Fibroblast of skin of scalp (primary cell): Measurements from ENCODE around the gene E2F4.
A peak's percentile ranks its signal among the peaks of the same experiment; 100 is the strongest.

Experiments
- DNase-seq: peaks from one replicate; pipeline ENCODE4 v3.0.0-alpha.2; 2013

Gene E2F4

GRCh38 chr16:67210069-67210937, 18.3 kb downstream of the E2F4 start:
- DNase-seq = no peak

GRCh38 chr16:67211674-67212073, 19.7 kb downstream of the E2F4 start:
- DNase-seq = no peak

GRCh38 chr16:67212766-67213165, 20.8 kb downstream of the E2F4 start:
- no peak for DNase-seq

- DNase-seq = no peak
Measured at GRCh38 chr16:67213197-67214019, 21.5 kb downstream of the E2F4 start.

GRCh38 chr16:67215706-67216105, 23.8 kb downstream of the E2F4 start:
- no peak for DNase-seq

- no peak for DNase-seq
Measured at GRCh38 chr16:67216612-67217490, 24.9 kb downstream of the E2F4 start.

- no peak for DNase-seq
Measured at GRCh38 chr16:67223992-67224391, 32.0 kb downstream of the E2F4 start.

GRCh38 chr16:67226295-67226803, 34.4 kb downstream of the E2F4 start:
- DNase-seq = no peak

- DNase-seq = peak; percentile 99
Measured at GRCh38 chr16:67226804-67227566, 35.0 kb downstream of the E2F4 start, which contains the start of gene TMEM208. TSS of gene TMEM208 (plus strand) at chr16:67227130. CDS start at chr16:67227219, 89 bp downstream.

GRCh38 chr16:67227567-67227921, 35.6 kb downstream of the E2F4 start:
- DNase-seq = no peak

GRCh38 chr16:67228034-67228785, 36.3 kb downstream of the E2F4 start:
- DNase-seq = no peak

- no peak for DNase-seq
Measured at GRCh38 chr16:67228905-67229304, 37.0 kb downstream of the E2F4 start.

- no peak for DNase-seq
Measured at GRCh38 chr16:67229906-67230808, 38.2 kb downstream of the E2F4 start.

- no peak for DNase-seq
Measured at GRCh38 chr16:67230809-67231660, 39.1 kb downstream of the E2F4 start.

- no peak for DNase-seq
Measured at GRCh38 chr16:67233596-67233995, 41.6 kb downstream of the E2F4 start.

GRCh38 chr16:67234180-67234597, 42.2 kb downstream of the E2F4 start:
- no peak for DNase-seq

- no peak for DNase-seq
Measured at GRCh38 chr16:67235816-67236562, 44.0 kb downstream of the E2F4 start.
